Measurements from ENCODE around the gene AKAP1.

AKAP1 gene

GRCh38 chr17:57106107-57106835 lies 21.2 kb downstream of the AKAP1 start:
- no peak for DNase-seq

- no peak for DNase-seq
Observed at GRCh38 chr17:57106836-57107497, 21.9 kb downstream of the AKAP1 start.

- DNase-seq: no peak
Observed at GRCh38 chr17:57107498-57108101, 22.6 kb downstream of the AKAP1 start.

GRCh38 chr17:57108671-57109392 lies 23.8 kb downstream of the AKAP1 start:
- DNase-seq: no peak

GRCh38 chr17:57109393-57110151 lies 24.5 kb downstream of the AKAP1 start:
- no peak for DNase-seq

GRCh38 chr17:57110152-57110542 lies 25.1 kb downstream of the AKAP1 start:
- no peak for DNase-seq

- DNase-seq: no peak
Observed at GRCh38 chr17:57110579-57111325, 25.7 kb downstream of the AKAP1 start.

- no peak for DNase-seq
Observed at GRCh38 chr17:57111386-57111785, 26.3 kb downstream of the AKAP1 start.

- DNase-seq: no peak
Observed at GRCh38 chr17:57113011-57113410, 28.0 kb downstream of the AKAP1 start.

GRCh38 chr17:57113656-57114055 lies 28.6 kb downstream of the AKAP1 start:
- DNase-seq: no peak

GRCh38 chr17:57114085-57114673 lies 29.1 kb downstream of the AKAP1 start:
- peak; percentile 53 for DNase-seq

- DNase-seq: no peak
Observed at GRCh38 chr17:57115377-57115776, 30.3 kb downstream of the AKAP1 start.

GRCh38 chr17:57115916-57116315 lies 30.9 kb downstream of the AKAP1 start:
- no peak for DNase-seq

- DNase-seq: no peak
Observed at GRCh38 chr17:57117798-57118197, 32.8 kb downstream of the AKAP1 start.

GRCh38 chr17:57120814-57121213 lies 35.8 kb downstream of the AKAP1 start:
- no peak for DNase-seq

- no peak for DNase-seq
Observed at GRCh38 chr17:57121308-57122042, 36.4 kb downstream of the AKAP1 start.

- no peak for DNase-seq
Observed at GRCh38 chr17:57124053-57124452, 39.0 kb downstream of the AKAP1 start.

GRCh38 chr17:57125406-57125805 lies 40.4 kb downstream of the AKAP1 start:
- no peak for DNase-seq

- DNase-seq: no peak
Observed at GRCh38 chr17:57125866-57126265, 40.8 kb downstream of the AKAP1 start.

GRCh38 chr17:57130708-57131461 lies 45.8 kb downstream of the AKAP1 start:
- peak; percentile 83 for DNase-seq

Data from activated CD4-positive, alpha-beta T cell treated with anti-CD3 and anti-CD28 coated beads, Interleukin-2, amount 50 U/mL, for 16 hours (primary cell).